GM06990 (cell line): ENCODE data around the gene CENPN.

ENCODE experiments used
- DNase-seq: peaks from one replicate; pipeline ENCODE4 v3.0.0-alpha.2; 2011; ENCODE audit not compliant: insufficient read length; ENCODE audit errors: extremely low read depth
- H3K27me3 ChIP-seq: replicated peaks from 2 replicates; pipeline ENCODE4 v1.6.0; 2011; ENCODE audit warnings: low read length; ENCODE audit not compliant: control insufficient read depth, insufficient read depth
- H3K36me3 ChIP-seq: 2 replicates; pipeline ENCODE4 v1.5.1; 2011; ENCODE audit warnings: low read length; ENCODE audit not compliant: control insufficient read depth, insufficient read depth
- H3K4me3 ChIP-seq: replicated peaks from 2 replicates; pipeline ENCODE4 v1.5.1; 2011; ENCODE audit warnings: low read depth, mild to moderate bottlenecking, control low read depth, low read length
- TF ChIP-seq, protein P1 (sequence below): IDR thresholded peaks from 2 replicates; pipeline ENCODE4 v1.5.1; 2011; ENCODE audit warnings: low read length, control low read depth, mild to moderate bottlenecking, inconsistent platforms; ENCODE audit not compliant: insufficient read depth, poor library complexity, severe bottlenecking

CENPN gene

DNA sequence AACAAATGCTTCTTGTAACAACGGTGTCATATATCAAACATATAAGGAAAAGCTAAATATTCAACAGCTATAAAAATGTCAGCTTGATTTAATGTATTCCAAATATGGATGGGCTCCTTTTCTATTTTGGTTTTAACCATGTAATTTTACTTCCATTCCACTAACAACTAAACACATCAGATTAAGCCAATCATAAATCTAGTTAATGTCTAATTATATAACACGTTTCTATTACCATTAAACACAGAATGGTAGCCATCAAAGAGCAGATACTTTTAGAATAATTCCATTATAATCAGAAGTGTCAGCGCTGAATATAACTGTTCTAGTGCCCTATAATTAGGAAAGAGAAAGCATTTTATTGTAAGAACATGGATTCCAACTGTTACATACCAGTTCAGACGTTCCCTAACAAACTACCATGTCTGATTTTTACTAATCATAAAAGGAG is 10.3 kb upstream of the CENPN start:
- no peaks in the 10 kb centered on the region for H3K27me3 ChIP-seq
- no peaks in the 10 kb centered on the region for H3K36me3 ChIP-seq
- no peak for DNase-seq
- TF ChIP-seq, protein P1, sequence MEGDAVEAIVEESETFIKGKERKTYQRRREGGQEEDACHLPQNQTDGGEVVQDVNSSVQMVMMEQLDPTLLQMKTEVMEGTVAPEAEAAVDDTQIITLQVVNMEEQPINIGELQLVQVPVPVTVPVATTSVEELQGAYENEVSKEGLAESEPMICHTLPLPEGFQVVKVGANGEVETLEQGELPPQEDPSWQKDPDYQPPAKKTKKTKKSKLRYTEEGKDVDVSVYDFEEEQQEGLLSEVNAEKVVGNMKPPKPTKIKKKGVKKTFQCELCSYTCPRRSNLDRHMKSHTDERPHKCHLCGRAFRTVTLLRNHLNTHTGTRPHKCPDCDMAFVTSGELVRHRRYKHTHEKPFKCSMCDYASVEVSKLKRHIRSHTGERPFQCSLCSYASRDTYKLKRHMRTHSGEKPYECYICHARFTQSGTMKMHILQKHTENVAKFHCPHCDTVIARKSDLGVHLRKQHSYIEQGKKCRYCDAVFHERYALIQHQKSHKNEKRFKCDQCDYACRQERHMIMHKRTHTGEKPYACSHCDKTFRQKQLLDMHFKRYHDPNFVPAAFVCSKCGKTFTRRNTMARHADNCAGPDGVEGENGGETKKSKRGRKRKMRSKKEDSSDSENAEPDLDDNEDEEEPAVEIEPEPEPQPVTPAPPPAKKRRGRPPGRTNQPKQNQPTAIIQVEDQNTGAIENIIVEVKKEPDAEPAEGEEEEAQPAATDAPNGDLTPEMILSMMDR: no peak
- H3K4me3 ChIP-seq: peak overlapping the region; percentile 62

DNA sequence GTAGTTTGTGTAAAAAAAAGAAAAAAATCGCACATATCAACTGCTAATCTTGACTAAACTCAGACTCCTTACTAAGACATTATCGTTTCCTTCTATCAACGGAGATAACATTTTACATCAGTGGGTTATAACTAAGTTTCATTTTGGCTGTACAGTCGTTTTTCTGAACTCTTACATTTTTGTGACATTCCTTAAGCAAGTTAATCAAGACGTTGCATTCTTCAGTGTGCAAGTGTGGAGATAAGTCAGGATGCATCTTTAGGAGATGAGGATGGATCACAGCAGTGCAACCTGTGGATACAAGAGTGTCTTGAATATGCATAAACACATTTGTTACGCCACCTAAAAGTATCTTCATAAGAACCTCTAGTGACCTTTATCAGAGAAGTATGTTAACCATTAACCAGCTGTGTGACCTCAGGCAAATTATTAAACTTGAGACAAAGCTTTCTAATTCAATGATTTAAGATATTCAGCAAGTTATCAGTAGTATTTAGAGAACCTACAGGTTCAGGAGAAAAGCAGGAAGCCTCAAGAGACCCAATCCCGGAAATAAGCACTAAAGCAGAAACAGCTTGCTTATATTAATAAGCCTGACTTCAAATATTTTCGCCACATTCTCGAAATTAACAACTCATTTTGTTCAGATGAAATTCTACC is 9.7 kb upstream of the CENPN start:
- TF ChIP-seq, protein P1: no peak
- no peaks in the 10 kb centered on the region for H3K27me3 ChIP-seq
- H3K36me3 ChIP-seq: no peaks in the 10 kb centered on the region
- DNase-seq: no peak
- H3K4me3 ChIP-seq: peak overlapping the region; percentile 62

DNA sequence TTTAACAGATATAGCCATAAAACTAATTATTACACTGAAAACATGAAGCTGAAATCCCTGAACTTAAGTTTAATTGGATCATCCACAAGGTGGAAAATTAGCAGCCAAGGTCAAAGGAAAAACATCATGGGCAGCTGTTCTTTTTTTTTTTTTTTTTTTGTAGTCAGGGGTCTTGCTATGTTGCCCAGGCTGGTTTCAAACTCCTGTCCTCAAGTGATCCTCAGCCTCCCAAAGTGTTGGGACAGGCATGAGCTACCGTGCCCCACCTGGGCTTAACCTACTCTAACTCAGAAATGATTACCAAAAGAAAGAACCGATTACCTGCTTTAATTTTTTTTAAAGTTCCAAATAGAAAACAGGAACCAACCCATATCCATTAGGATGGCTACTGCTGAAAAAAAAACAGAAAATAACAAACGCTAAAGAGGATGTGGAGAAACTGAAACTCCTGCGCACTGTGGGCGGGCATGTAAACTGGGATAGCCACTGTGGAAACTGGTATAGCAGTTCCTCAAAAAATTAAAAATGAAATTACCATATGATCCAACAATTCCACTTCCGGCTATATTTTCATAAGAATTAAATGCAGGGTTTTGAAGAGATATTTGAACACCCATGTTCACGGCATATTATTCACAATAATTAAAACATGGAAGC is 8.9 kb upstream of the CENPN start:
- no peak for DNase-seq
- H3K27me3 ChIP-seq: no peaks in the 10 kb centered on the region
- no peaks in the 10 kb centered on the region for H3K36me3 ChIP-seq
- H3K4me3 ChIP-seq: no peak overlapping the region
- TF ChIP-seq, protein P1: no peak

- Histone ChIP-seq H3K36me3 (no peaks in the 10 kb centered on the region), H3K4me3 (no peak overlapping the region), H3K27me3 (no peaks in the 10 kb centered on the region)
- TF ChIP-seq, protein P1: no peak
- DNase-seq: no peak
Measured at GRCh38 chr16:81000873-81001272, 6.1 kb upstream of the CENPN start.

DNA sequence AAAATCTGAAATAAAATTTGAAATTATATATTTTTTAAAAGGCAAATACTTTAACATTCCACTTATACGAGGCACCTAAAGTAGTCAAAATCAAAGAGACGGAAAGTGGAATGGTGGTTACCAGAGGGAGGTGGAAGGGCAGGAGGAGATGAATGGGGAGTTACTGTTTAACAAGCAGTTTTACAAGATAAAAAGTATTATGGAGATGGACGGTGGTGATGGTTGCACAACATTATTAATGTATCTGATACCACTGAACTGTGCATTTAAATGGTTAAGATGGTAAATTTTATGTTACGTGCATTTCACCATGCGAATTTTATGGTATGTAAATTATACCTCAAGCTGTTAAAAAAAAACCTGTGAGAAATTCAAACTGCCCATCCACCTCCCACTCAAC is 5.7 kb upstream of the CENPN start:
- no peak for DNase-seq
- H3K4me3 ChIP-seq: no peak overlapping the region
- TF ChIP-seq, protein P1: no peak
- no peaks in the 10 kb centered on the region for H3K27me3 ChIP-seq
- no peaks in the 10 kb centered on the region for H3K36me3 ChIP-seq

GRCh38 chr16:81003064-81003463 is 4.0 kb upstream of the CENPN start:
- no peak overlapping the region for H3K4me3 ChIP-seq
- DNase-seq: no peak
- no peaks in the 10 kb centered on the region for H3K27me3 ChIP-seq
- no peaks in the 10 kb centered on the region for H3K36me3 ChIP-seq
- TF ChIP-seq, protein P1: no peak
